AML-193 (cell line): ENCODE results near the gene SLCO1A2.
"Not testable (repeated sequence)": the region's sequence is repeated elsewhere in the genome, so short reads cannot be mapped to it uniquely, and the experiment has no call there.

Experiments
- DNase-seq, 2 experiments: peaks; one replicate each; lab custom pipeline; 2025; lab: John Stamatoyannopoulos, UW

The SLCO1A2 gene, protein sequence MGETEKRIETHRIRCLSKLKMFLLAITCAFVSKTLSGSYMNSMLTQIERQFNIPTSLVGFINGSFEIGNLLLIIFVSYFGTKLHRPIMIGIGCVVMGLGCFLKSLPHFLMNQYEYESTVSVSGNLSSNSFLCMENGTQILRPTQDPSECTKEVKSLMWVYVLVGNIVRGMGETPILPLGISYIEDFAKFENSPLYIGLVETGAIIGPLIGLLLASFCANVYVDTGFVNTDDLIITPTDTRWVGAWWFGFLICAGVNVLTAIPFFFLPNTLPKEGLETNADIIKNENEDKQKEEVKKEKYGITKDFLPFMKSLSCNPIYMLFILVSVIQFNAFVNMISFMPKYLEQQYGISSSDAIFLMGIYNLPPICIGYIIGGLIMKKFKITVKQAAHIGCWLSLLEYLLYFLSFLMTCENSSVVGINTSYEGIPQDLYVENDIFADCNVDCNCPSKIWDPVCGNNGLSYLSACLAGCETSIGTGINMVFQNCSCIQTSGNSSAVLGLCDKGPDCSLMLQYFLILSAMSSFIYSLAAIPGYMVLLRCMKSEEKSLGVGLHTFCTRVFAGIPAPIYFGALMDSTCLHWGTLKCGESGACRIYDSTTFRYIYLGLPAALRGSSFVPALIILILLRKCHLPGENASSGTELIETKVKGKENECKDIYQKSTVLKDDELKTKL

GRCh38 chr12:21334771-21335325 is at the start of gene SLCO1A2:
TSS of gene SLCO1A2 (minus strand) at chr12:21334917. CDS start at chr12:21334647, 270 bp downstream.
- no peak for DNase-seq

DNA sequence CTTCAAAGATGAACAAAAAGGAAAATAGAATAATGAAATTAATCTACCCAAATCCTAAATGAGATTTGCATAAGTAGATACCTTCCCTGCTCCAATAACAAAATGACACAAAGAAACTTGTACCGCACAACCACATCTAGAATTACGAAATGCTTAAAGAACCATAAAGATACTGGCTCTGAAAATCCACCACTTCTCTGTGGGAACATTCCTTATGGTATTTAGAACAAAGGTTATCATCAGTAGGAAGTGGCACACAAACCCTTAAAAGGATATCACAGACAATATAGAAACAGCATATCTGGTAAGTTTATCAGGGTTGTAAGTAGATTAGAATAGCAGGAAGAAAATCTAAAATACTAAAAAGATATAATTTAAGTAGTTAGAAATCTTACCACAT is 49.5 kb upstream of the SLCO1A2 start:
- no peak for DNase-seq

DNA sequence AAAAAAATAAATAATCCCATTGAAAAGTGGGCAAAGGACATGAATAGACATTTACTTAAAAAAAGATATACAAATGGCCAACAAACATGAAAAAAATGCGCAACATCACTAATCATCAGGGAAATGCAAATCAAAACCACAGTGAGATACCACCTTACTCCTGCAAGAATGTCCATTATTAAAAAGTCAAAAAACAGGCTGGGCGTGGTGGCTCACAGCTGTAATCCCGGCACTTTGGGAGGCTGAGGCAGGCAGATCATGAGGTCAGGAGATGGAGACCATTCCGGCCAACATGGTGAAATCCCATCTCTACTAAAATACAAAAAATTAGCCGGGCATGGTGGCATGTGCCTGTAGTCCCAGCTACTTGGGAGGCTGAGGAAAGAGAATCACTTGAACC is 46.6 kb upstream of the SLCO1A2 start:
- not testable (repeated sequence) for DNase-seq

- no peak for DNase-seq
Measured at GRCh38 chr12:21379218-21379617, 44.5 kb upstream of the SLCO1A2 start.

DNA sequence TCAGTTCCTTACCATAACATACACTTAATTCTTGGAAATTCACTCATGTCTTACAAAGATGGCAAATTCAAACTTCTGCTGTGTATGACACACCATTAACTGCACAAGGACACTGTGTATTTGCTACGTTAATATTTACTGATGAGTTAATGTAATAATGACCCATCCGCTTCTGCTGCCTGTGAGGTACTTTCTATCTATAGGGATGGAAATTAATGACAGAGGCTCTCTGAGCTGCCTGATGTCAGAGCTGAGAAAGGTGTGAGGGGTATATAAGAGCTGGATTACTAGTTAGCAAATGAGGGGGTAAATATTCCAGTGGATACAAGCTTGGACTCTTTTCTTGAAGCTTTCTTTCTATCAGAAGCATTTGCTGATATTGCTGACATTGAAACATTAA is 37.9 kb upstream of the SLCO1A2 start, which contains the start of gene IAPP:
IAPP (plus strand) TSS at position 301 of the 400 bp plus-strand sequence. CDS start 450 bp downstream, outside the sequence.
- no peak for DNase-seq

GRCh38 chr12:21370845-21371449 is 36.2 kb upstream of the SLCO1A2 start:
- DNase-seq = no peak

DNA sequence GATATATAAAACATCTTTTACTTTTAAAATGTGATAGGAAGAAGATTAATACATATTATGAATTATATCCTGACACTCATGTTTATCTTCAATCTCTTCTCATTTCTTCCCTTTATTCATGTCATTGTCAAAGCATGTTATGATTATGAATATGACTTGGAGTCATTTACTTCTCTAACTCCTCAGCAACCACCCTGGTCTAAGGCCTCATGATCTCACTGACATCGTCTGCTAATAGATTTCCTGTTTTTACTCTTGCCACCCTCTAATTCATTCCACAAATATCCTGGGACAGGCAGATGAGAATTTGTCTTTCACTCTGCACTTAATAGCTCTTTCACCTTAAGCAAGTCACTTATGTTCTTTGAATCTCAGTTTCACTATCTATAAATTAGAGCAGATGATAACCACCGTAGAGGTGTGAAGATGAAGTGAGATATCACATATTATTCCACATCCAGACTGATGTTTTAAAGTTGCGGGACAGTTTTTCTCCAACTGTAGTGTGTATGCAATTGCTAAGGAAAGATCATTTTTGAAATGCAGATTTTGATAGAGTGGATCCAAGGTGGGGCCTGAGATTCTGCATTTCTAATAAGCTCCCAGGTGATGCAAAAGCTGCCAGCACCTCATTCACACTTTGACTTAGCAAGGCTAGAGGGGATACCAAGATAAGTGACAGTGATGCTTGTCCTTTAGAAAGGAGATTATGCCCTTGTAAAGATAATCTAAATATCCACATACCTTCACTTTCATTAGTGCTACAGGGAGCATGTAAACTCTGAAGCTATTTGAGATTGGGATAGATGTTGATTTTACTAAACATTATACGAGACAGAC is 34.6 kb upstream of the SLCO1A2 start:
- DNase-seq = no peak

DNA sequence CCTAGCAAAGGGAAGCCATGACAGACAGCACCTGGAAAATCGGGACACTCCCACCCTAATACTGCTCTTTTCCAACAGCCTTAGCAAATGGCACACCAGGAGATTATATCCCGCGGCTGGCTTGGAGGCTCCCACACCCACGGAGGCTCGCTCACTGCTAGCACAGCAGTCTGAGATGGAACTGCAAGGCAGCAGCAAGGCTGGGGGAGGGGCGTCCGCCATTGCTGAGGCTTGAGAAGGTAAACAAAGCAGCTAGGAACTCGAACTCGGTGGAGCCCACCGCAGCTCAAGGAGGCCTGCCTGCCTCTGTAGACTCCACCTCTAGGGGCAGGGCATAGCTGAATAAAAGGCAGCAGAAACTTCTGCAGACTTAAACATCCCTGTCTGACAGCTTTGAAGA is 25.9 kb upstream of the SLCO1A2 start:
- DNase-seq = not testable (repeated sequence)

- no peak for DNase-seq
Measured at GRCh38 chr12:21354641-21355040, 19.9 kb upstream of the SLCO1A2 start.

DNA sequence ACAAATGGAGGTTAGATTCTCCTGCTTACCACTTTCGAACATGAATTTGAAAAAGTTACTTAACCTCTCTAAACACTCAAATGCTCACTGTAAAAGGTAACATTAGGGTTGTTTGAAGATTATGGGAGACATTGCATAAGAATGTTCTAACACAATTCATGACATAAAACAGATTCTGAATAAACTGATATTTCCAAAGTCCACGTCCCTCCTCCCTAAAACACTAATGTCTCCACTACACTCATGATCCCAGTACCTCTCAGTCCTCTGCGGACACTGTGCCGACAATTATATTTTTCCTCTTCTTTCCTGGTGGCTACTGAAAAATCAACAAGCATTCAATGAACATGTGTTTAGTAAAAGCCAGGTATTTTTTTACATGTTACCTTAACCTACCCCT is 19.2 kb upstream of the SLCO1A2 start:
- no peak for DNase-seq

DNA sequence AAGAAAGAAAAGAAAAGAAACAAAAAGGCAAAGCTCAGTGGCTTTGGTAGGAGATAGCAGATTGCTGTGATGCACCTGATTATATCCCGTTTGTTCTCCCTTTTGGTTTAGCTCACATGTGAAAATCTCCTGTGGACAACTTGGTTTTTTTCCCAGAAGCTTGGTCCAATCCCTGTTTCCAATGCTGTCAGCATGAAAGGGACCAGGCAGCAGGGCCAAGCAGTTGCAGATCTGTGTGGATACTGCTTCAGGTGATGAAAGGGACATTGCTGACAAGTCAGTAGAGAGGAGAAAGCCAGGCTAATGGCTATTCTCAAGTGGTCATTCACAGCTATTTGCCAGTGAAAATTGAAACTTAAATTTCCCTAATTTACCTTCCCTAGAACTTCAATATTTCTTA is 18.8 kb upstream of the SLCO1A2 start:
- no peak for DNase-seq

DNA sequence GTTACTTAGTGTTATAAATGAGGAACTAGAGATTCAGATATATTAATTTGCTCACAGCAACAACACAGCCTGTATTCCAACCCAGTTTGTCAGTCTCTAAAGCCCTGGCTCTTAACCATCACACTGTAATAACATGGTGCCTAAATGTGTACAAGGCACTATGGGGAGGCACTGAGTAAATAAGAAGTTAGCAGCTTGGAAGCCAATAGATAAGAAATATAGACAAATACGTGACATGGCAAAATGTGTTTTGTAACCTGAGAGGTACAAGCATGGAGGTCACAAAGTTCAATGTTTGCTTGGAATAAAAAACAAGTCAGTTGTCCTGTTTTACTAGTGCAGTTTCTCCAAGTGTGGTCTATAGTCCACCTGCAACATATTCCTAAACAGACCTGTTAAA is 16.3 kb upstream of the SLCO1A2 start:
- DNase-seq = no peak

DNA sequence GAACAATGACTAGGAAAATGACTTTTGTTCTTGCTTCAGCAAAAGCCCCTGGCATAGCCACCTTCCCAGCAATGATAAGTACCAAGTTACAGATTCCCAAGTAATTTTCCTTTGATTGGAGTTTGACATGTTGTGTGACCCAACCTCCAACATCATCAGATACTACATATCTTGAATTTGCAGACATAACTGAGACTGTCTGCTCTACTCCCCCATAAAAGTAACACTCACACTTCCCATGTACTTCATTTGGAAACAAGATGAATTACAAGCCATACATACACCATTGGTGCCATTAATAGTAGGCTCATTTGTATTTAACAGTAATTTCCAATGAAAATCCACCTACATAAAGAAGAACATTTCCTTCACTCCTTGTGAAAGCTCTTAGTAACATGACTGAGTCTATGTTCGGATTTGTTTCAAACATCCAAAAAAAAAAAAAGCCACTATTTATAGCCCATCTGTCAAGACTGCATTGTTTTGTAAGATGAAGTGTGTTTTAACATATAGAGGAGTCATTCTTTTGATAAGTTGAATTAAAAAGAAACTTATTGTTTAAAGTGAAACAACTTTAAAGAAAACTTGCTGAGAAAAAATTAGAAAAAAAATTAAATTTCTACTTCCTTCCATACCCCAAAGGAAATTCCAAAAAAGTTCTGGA is 12.0 kb upstream of the SLCO1A2 start:
- DNase-seq = no peak

DNA sequence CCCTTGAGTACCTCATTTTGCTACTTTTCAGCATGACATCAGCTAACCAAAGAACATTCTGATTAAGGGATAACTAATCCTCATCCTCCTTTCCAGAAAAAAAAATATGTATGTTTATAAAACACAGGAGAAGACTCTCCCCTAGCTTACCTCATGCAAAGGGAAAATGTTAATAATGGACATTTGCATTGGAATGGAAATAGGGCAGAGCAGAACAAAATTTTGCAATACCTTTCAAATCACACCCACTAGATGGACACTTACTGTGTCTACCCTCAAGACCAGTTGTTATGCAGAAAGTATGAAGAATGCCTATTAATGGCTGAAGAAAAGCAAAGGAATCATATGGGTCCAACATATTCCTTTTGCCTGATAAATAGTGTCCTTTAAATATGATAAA is 8.9 kb upstream of the SLCO1A2 start:
- DNase-seq = no peak

DNA sequence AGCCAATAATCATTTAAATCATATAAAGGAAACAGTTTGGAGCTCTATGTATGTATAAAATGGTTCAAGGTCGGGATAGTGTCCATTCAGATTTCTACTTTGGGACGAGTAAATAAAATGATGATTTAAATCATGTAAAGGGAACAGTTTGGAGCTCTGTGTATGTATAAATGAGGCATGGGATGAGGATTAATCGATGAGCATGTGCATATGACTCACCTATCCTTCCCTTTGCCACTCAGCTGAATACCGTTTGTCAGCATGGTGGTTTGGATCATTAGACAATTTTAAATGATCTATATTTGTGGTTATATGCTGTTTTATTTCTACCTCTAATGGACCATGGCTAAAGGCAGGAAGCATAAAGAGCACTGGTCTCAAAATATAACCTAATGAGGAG is 7.1 kb upstream of the SLCO1A2 start:
- no peak for DNase-seq

- no peak for DNase-seq
Measured at GRCh38 chr12:21340403-21340802, 5.7 kb upstream of the SLCO1A2 start.

GRCh38 chr12:21339921-21340320 is 5.2 kb upstream of the SLCO1A2 start:
- no peak for DNase-seq

DNA sequence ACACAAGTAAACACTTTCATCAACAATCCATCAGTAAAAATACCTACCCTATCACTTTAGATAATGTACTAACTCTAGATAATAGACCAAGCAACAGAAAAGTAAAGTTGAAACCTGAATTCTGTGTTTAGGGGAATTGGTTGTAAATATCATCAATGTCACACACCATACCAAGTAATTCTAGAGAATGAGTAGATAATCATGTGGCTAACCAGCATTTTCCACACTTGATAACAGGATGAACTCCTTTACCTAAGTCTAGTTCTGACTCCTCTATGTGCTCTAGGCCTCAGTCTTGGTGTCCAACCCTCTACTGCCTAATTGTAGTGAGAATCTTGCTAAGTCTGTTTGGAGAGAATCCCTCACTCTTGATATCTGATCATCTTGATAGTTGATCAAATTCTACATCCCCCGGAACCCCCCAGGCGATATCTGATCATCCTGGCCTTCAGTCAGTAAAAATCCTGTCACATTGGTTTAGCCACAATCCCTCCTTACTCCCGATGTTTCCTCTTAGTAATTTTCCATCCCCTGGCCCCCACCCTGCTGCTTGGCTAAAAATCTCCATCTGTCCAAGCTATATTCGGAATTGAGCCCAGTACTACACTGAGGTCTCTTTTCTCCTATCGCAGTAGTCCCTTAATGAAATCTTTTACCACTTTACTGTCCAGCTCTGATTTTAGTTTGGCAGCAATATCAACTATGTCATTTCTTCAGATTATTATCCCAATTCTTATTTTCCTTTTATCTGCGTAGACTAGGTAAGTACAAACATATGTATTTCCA is 3.4 kb upstream of the SLCO1A2 start:
- DNase-seq = no peak

GRCh38 chr12:21337453-21337852 is 2.7 kb upstream of the SLCO1A2 start:
- DNase-seq = no peak

DNA sequence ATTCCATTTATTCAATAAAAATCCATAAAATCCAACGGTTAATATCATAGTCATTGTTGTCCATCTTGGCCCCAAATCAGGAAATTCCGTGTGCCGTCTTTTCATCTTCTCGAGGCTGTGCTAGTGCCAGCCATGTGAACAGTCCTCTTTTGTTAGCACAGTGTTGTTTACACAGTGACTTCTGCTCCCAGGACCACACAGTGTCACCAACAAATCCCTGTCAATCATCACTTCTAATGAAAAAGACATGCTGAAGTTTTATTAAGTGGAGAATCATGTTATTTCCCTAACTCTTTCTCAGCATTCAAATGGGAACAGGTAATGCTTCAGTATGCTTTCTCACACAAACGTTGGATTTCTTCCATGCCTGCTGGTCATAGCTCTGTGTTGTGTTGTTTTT is 1.9 kb upstream of the SLCO1A2 start:
- DNase-seq = no peak
